Measurements from ENCODE around the gene BMP6.
"Not testable (repeated sequence)": the region's sequence is repeated elsewhere in the genome, so short reads cannot be mapped to it uniquely, and the experiment has no call there.

BMP6 gene

GRCh38 chr6:7797386-7797785 lies 71.5 kb downstream of the BMP6 start:
- DNase-seq: no peak

DNA sequence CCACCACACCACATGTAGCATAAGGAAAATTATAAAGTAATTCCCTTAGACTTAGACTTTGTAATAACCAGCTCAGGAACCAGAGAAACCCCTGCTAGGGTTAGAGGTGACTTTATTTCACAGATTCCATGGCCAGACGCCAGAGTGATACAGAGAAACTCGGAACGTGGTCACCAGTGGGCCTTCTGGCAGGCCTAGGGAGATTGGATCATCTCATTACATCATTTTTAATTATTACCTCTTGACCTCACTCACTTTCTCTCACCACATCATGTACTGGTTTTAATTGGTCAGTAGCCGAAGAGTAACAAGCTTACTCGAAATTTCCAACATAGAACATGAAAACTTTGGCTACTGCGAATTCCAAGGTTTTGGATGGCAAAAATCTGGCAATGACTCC lies 72.9 kb downstream of the BMP6 start:
- DNase-seq: no peak

GRCh38 chr6:7802662-7803061 lies 76.8 kb downstream of the BMP6 start:
- no peak for DNase-seq

DNA sequence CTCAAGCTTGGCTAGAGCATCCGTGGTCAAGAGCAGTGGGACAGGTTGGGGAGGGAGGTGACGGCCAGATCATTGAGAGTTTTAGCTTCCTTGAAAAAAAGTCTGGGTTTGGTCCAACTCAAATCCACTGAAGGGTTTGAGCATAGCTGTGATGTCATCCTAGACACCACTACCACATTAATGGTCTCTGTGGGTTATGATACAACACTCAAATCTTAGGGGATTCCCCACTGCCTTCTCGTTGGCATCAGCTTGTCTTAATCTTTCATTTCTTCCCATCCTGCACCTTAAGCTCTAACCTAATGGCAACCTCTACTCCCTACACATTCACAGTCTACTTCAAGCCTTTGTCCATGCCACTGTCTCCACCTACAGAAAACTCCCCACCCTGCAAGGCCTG lies 77.3 kb downstream of the BMP6 start:
- no peak for DNase-seq

GRCh38 chr6:7805078-7805849 lies 79.4 kb downstream of the BMP6 start:
- no peak for DNase-seq

DNA sequence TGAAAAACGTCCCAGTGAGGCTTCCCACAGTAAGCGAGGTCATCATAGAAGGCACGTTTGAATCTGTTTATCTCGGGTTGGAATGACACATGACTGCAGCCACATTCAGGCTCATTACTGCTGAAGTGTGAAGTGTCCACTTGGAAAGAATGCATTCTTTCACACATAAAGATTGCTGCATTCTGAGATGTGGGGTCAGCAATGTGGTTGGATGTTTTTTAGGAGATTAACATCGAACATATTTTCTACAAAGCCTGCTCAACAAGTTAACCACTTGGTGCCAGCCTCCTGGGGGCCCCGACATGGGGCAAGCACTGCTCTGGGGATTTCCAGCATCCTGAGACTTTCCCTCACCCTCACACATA lies 79.9 kb downstream of the BMP6 start:
- DNase-seq: no peak

GRCh38 chr6:7806711-7807110 lies 80.8 kb downstream of the BMP6 start:
- DNase-seq: no peak

DNA sequence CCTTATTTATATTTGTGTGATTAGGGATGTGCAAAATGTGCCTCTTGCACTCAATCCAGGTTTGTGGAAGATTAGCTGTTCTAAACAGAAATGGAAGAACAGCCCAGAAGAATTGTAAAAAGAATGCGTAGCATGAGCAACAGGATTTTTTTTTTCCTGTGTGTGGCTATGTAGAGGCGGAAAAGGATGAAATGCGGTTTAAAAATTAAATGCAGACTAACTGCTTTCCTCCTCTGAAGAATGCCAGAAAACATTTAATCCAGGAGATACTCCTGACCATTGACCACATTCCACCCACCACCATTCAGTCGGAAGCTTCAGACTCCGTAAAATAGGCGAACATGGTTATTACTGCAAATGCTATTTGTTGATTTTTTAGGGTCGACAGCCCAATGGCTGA lies 83.4 kb downstream of the BMP6 start:
- DNase-seq: no peak

- DNase-seq: no peak
These were observed 85.5 kb downstream of the BMP6 start for GRCh38 chr6:7811441-7811840.

- DNase-seq: no peak
These were observed 86.7 kb downstream of the BMP6 start for GRCh38 chr6:7812623-7813022.

DNA sequence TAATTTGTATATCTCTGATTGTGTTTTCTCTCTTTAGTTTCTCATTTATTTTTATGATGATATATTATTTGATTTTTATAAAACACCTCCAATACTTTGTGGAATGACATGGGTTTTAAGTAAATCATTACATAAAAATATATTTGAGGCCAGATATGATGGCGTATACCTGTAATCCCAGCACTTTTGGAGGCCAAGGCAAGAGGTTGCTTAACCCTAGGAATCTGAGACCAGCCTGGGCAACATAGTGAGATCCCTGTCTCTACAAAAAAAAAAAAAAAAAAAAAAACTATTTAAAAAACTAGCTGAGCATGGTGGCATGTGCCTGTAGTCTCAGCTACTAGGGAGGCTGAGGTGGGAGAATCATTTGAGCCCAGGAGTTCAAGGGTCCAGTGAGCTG lies 87.3 kb downstream of the BMP6 start:
- no peak for DNase-seq

DNA sequence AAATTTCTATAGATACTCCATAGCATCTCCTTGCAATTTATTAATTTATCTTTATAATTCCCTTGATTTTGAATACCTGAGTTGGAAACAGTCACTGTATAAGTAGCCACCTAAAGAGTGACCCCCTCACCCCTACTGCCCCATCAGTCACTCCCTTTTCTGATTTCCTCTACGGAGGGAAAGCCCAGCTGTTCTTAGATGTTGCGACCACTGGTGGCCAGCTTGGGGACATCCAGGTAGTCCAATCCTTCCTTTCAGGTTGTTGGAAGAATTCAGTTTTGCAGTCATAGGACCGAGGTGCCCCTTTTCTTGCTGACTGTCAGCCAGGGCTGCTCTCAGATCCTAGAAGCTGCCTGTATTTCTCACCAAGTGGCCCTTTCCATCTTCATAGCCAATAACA lies 87.8 kb downstream of the BMP6 start:
- DNase-seq: no peak

DNA sequence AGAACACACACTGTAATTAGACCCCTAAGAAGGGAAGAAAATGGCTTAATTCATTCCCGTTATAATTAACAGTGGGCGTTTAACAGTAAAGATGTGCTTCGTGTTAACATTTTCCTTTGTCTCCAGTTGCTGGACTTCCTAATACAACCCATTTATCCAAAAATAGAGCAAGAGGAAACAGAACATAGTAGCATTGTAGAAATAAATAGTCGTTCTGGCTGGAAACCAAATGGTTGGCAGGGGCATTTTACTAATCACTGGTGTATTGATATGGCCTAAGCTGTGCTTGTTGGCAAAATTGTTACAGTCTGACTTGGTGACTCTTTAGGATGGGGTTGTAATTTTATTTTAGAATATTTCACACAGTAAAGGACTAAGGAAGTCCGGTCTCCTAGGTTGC lies 89.8 kb downstream of the BMP6 start:
- DNase-seq: no peak

- DNase-seq: not testable (repeated sequence)
These were observed 91.3 kb downstream of the BMP6 start for GRCh38 chr6:7817184-7817583.

DNA sequence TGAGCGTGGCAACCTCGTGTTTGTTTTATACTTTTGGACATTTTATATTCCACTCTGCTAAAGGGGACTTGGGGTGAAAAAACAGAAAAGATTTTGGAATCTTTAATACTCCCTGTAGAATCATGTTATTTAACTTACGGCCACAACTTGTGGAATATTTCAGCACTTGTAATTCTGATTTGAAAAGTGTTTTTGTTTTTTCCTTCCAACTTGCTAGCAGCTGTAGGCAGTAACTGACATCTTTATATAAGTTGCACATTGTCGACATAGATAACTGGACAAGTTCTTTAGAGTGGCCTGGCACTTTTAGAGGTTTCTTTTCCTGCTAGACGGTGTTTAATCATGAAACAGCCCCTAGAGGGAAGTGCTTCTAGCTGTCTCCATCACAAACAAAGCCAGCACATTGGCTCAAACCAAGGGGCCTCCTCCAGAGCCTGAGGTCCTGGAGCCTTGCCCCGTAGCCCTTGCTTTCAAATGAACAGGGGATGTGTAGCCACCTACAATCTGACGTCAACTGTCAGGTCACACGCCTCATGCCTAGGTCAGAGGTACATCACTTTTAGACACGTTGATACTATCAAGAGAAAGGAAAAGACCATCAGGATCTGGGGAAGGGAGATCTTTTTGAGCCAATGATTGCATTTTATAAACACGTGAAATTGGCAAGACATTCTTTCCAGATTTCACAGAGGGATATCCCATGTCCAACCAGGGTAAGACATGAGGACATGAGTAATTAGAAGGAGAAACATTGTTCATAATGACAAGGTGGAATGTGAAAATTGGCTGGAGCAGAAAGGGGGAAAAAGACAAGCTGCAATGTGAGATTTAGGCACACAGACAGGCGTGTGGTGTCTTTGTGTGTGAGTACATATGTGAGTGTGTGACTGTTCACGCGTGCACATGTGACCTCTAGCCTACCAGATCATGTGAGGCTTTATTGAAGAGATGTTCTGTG lies 92.6 kb downstream of the BMP6 start:
- no peak for DNase-seq

- no peak for DNase-seq
These were observed 93.6 kb downstream of the BMP6 start for GRCh38 chr6:7819431-7820015.

- no peak for DNase-seq
These were observed 94.5 kb downstream of the BMP6 start for GRCh38 chr6:7820288-7820835.

DNA sequence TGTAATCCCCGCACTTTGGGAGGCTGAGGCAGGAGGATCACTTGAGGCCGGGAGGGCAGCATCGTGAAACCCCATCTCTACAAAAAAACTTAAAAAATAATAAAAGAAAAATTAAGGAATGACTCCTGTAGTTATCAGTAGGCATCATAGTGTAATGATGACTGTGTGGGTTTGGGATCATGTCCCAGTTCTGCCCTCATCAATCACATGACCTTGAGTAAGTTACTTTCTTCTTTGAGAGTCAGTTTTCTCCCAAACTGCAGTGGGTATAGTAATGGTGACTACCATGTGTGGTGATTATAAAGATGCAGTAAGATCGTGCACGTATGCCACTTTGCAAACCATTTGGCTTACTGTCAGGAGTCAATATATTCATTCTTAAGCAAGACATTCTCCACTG lies 95.5 kb downstream of the BMP6 start:
- no peak for DNase-seq

DNA sequence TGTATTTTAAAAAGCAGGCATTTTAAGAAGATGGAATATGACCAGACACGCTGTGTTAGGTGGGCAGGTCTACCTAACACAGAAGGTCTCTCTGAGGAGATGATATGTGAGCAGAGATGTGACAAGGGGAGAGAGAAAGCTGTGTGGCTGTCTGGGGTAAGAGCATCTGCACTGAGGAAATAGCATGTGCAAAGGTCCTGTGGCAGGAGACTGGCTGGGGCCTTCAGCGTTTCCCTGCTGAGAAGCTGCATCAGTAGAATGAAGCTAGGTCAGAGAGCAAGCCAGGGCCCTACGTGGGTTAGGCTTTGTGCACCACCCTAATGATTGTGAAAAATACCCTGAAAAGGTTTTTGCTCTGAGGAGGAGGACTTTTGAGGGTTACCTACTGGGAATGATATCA lies 97.7 kb downstream of the BMP6 start:
- DNase-seq: no peak

DNA sequence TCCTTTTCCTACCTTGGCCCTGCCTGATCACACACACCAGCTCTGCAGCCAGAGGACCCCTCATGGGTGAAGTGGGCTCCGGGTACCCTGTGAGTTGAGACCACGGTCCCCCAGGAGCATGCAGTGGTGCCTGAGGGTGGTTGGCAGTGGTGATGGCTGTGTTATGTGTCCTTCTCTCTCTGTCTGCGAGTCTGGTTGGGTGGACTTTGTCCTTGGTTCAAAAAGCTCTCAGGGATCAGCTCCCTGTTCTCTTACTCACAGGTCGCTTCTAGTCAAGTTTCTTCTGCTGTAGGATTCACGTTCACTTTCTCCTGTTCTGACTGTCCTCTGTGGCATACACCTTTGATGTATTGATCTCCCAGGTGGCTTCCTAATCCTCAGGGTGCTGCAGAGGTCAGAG lies 100.1 kb downstream of the BMP6 start:
- DNase-seq: no peak

DNA sequence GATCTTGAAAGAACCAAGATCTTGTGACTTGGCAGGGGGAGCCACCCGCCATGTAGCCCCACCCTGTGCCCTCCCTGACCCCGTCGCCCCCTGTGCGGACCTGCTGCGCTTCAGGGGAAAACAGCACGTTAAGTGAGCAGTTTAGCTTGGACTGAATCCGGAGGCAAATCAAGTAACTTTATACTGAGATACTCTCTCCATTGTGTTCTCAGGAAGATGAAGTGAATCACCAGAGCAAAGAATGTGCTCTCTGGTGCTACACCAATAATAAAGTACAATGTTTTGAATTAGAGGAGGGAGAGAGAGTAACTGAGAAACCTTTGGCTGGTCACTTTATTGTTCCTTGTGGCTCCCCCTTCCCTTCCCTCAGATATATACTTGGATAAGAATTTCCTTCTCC lies 101.2 kb downstream of the BMP6 start:
- no peak for DNase-seq

DNA sequence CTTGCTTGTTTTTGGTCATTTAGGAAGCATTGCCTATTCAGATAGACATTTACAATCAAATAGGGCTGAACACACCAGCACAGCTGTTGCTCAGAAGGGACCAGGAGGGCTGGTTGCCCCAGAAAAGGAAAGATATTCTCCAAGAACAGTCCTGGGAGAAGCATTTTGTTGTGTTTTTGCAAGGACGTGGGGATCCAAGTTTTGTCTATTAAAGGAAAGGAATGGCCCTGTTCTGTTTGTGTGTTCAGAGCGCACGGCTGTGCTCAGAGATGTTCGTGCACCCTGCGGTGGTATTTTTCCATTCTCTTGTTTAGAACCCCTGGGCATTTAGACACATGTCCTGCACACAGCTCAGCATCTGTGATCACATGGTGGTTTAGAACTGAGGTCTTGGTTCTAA lies 102.2 kb downstream of the BMP6 start:
- DNase-seq: no peak

GRCh38 chr6:7832904-7833750 lies 107.2 kb downstream of the BMP6 start:
- DNase-seq: no peak

Measured in hematopoietic multipotent progenitor cell treated with erythropoietin and hydrocortisone succinate and interleukin-3 and kit ligand, for 4 days (in vitro differentiated cells).